GM19452 (cell line): ENCODE measurements around the gene DYNC1I1.
A peak's percentile ranks its signal among the peaks of the same experiment; 100 is the strongest.
"Not testable (repeated sequence)": the region's sequence is repeated elsewhere in the genome, so short reads cannot be mapped to it uniquely, and the experiment has no call there.

ENCODE experiments used
- ATAC-seq: cut with Tn5 transposase; IDR thresholded peaks from one replicate; pipeline ENCODE4 v1.9.1; 2021; ENCODE audit not compliant: unreplicated experiment

Gene DYNC1I1

GRCh38 chr7:95906851-95907250 is 134.5 kb downstream of the DYNC1I1 start:
- ATAC-seq = no peak

- no peak for ATAC-seq
Measured at GRCh38 chr7:95907337-95907736, 135.0 kb downstream of the DYNC1I1 start.

- ATAC-seq = no peak
Measured at GRCh38 chr7:95908499-95908898, 136.1 kb downstream of the DYNC1I1 start.

GRCh38 chr7:95910341-95910740 is 138.0 kb downstream of the DYNC1I1 start:
- ATAC-seq = no peak

- ATAC-seq = no peak
Measured at GRCh38 chr7:95915731-95916130, 143.4 kb downstream of the DYNC1I1 start.

GRCh38 chr7:95916573-95917297 is 144.4 kb downstream of the DYNC1I1 start:
- ATAC-seq = peak; percentile 82

GRCh38 chr7:95917634-95918033 is 145.3 kb downstream of the DYNC1I1 start:
- ATAC-seq = no peak

- no peak for ATAC-seq
Measured at GRCh38 chr7:95919556-95919955, 147.2 kb downstream of the DYNC1I1 start.

GRCh38 chr7:95921543-95921942 is 149.2 kb downstream of the DYNC1I1 start:
- no peak for ATAC-seq

- no peak for ATAC-seq
Measured at GRCh38 chr7:95922191-95922590, 149.8 kb downstream of the DYNC1I1 start.

GRCh38 chr7:95925236-95925635 is 152.9 kb downstream of the DYNC1I1 start:
- no peak for ATAC-seq

- ATAC-seq = no peak
Measured at GRCh38 chr7:95925971-95926370, 153.6 kb downstream of the DYNC1I1 start.

- ATAC-seq = no peak
Measured at GRCh38 chr7:95927756-95928155, 155.4 kb downstream of the DYNC1I1 start.

- no peak for ATAC-seq
Measured at GRCh38 chr7:95929710-95930280, 157.4 kb downstream of the DYNC1I1 start.

GRCh38 chr7:95931460-95932232 is 159.3 kb downstream of the DYNC1I1 start:
- no peak for ATAC-seq

GRCh38 chr7:95933618-95934017 is 161.3 kb downstream of the DYNC1I1 start:
- no peak for ATAC-seq

GRCh38 chr7:95944867-95945266 is 172.5 kb downstream of the DYNC1I1 start:
- not testable (repeated sequence) for ATAC-seq

GRCh38 chr7:95950698-95951097 is 178.3 kb downstream of the DYNC1I1 start:
- ATAC-seq = no peak

GRCh38 chr7:95951531-95951930 is 179.2 kb downstream of the DYNC1I1 start:
- ATAC-seq = no peak

- ATAC-seq = no peak
Measured at GRCh38 chr7:95951997-95952795, 179.8 kb downstream of the DYNC1I1 start.

- ATAC-seq = no peak
Measured at GRCh38 chr7:95952851-95953250, 180.5 kb downstream of the DYNC1I1 start.
